Ureter (tissue), 1 donor: Measurements from ENCODE around the gene LRRC46. TPM values are rescaled to one million over a fixed set of nuclear protein-coding genes. Genes with fewer than 3 reads are reported as not detected.

Experiments used
- DNase-seq: peaks from one replicate; pipeline ENCODE4 v3.0.0-alpha.2; 2020; ENCODE audit warnings: low spot score
- total RNA-seq: library from RNA; stranded (reverse); gene quantifications from one replicate; pipeline ENCODE4 v1.2.4, GENCODE V29; 2023
- donor health status: DM: yes; HTN: yes; CAD: no.

Gene LRRC46
- total RNA-seq, 1 donor from 2014 or later = 0.31 TPM

DNA sequence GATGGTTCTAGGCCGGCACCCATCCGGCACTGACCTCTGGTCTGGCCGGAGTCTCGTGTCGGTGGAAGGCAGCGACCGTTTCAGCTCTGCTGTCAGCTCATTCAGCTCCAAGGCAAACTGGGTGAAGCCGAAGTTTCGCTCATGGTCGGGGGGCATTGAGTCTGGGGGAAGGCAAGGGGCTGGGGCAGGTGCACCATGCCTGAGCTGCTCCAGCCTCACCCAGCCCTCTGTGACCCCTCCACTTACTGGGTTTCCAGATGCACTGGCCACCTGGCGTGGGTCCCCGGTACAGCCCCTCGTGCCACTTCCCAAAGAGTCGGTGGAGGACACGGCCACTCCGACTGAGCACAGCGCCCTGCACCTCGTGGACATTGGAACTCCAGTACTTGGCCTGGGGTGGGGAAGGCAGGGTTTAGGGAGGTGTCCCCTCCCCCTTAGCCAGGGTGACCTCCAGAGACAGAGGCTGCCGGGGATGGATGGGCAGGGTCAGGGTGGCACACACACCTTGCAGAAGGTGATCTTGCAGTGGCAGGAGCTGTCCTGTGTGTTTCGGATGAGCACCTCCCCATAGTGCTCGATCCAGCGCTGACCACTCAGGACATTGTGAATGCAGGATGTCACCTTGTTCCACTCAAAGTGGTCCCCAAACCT lies 22.5 kb upstream of the LRRC46 start:
- no peak for DNase-seq

GRCh38 chr17:47810200-47810821 lies 21.2 kb upstream of the LRRC46 start:
- DNase-seq = no peak

GRCh38 chr17:47810901-47811635 lies 20.4 kb upstream of the LRRC46 start:
- DNase-seq = no peak

DNA sequence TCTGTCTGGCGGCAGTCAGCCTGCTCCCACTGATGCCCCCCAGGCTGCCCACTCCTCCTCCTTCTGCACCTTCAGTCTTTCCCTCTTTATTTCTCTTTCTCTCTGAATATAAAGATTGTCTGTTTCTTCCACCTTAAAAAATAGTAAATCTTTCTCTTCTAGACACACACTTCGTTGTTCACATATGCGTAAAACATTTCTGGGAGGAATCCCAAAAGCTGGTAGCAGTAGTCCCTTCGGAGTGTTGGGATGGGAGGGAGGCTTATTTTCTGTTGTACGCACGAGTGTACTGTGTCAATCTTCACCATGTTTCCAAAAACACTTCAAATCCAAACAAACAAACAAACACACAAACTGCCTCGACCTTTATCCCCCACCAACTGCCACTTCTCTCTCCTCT lies 19.8 kb upstream of the LRRC46 start:
- no peak for DNase-seq

GRCh38 chr17:47812146-47812920 lies 19.1 kb upstream of the LRRC46 start:
- DNase-seq = no peak

DNA sequence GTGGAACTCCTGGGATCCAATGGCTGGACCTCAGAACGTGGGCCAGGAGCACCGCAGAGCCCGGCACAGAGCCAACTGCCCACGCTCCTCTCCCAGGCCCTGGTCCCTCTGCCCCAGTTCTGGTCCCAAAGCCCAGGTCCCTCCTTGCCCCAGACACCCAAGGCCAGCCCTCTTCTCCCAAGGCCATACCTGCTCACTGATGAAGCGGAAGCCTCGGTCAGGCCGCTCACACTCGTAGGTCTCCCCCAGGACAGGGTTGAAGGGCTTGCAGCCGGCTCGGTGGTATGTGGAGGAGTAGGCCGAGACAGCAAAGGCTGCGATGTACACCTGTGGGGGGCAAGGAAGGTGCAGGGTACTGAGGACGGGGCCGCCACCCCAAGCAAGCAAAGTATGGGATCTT lies 18.4 kb upstream of the LRRC46 start:
- no peak for DNase-seq

DNA sequence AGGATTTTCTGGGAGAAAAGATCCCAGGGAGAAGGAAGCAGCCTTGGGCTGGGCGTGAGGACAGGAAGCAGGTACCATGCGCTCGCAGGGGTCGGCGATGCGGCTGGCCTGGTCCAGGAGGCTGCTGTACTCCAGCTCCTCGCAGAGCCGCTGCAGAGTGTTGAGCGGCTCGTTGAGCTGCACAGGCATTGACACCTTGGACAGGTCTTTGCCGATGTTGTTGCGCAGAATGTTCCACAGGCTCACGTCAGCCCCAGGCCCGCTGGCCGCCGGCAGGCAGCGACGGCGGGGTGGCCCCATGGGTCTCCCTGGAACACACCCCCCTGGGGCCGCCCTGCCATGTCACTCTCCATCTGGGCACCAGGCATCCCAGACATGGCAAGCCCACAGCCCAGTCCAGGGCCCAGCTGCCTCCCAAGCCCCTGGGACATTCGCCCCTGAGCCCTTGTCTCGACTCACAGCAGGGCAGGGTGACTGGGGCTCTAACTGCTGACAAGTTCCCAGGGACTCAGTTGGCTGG lies 17.9 kb upstream of the LRRC46 start:
- DNase-seq = no peak

- DNase-seq = no peak
Measured at GRCh38 chr17:47815106-47815918, 16.2 kb upstream of the LRRC46 start.

- DNase-seq = no peak
Measured at GRCh38 chr17:47816111-47816735, 15.2 kb upstream of the LRRC46 start.

GRCh38 chr17:47816947-47817346 lies 14.5 kb upstream of the LRRC46 start:
- no peak for DNase-seq

GRCh38 chr17:47818002-47818695 lies 13.3 kb upstream of the LRRC46 start:
- no peak for DNase-seq

DNA sequence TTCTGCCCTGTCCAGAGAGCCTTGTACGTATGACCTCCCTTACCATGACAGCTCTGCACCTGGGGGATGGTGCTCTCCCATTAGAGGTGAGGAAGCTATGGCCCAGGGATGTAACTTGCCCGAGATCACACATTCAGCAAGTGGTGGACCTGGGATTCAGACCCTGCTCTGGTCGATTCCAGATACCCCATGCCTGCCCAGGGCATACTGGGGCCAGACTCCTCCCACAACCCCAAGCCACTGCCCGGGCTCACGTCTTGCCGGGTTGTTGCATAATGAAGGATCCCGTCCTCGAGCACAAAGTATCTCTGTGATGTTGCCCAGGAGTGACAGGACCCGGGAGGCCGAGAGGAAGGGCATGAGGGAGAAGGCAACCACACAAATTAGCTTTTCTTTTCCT lies 12.0 kb upstream of the LRRC46 start:
- no peak for DNase-seq

GRCh38 chr17:47820033-47820789 lies 11.3 kb upstream of the LRRC46 start:
- no peak for DNase-seq

DNA sequence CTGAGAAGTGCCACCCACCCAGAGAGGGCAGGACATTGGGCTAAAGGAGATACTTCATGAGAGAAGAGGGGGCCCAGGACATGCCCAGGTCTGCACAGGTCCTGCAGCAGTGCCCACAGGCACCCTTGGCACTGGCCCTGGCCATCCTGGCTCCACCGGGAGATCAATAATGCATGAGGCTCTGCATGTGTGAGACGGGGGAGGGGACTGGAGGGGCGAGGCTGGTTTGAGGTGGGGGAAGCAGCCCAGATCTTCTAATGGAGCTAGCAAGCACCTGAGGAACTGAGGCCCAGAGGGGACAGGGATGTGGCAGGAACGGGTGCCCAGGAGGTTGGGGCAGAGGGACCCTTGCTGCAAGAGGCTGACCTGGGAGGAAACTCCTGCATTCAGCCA lies 10.4 kb upstream of the LRRC46 start:
- DNase-seq = no peak

- peak; percentile 89 for DNase-seq
Measured at GRCh38 chr17:47821424-47822391, 9.8 kb upstream of the LRRC46 start, which contains the start of gene OSBPL7. OSBPL7 (minus strand) TSS chr17:47821794; CDS start chr17:47820278, 1,516 bp downstream.

GRCh38 chr17:47822785-47823184 lies 8.7 kb upstream of the LRRC46 start:
- no peak for DNase-seq

DNA sequence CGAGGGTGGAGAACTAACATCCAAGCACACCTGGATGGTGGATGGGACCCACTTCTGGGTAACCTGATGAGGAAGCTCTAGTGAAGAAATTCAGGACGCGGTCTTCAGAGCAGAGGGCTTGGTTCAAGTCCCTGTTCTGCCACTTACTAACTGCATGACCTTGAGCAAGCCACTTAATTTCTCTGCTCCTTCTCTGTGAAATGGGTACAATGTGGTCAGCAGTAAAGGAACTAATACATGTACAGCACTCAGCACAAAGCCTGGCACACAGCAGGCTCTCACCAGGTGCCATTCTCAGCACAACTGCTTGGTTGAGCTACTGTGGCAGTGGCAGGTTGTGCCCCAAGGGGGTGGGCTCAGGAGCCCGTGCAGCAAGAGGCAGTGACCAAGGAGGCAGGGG lies 8.0 kb upstream of the LRRC46 start:
- DNase-seq = no peak

- no peak for DNase-seq
Measured at GRCh38 chr17:47829870-47830269, 1.6 kb upstream of the LRRC46 start.
